HG02763 (cell line): ENCODE data around the gene OPA3.
"Not testable (repeated sequence)": the region's sequence is repeated elsewhere in the genome, so short reads cannot be mapped to it uniquely, and the experiment has no call there.

Source experiments
- ATAC-seq: cut with Tn5 transposase; IDR thresholded peaks from one replicate; pipeline ENCODE4 v1.9.1; 2021; ENCODE audit warnings: mild to moderate bottlenecking, moderate library complexity; ENCODE audit not compliant: unreplicated experiment

The OPA3 gene

DNA sequence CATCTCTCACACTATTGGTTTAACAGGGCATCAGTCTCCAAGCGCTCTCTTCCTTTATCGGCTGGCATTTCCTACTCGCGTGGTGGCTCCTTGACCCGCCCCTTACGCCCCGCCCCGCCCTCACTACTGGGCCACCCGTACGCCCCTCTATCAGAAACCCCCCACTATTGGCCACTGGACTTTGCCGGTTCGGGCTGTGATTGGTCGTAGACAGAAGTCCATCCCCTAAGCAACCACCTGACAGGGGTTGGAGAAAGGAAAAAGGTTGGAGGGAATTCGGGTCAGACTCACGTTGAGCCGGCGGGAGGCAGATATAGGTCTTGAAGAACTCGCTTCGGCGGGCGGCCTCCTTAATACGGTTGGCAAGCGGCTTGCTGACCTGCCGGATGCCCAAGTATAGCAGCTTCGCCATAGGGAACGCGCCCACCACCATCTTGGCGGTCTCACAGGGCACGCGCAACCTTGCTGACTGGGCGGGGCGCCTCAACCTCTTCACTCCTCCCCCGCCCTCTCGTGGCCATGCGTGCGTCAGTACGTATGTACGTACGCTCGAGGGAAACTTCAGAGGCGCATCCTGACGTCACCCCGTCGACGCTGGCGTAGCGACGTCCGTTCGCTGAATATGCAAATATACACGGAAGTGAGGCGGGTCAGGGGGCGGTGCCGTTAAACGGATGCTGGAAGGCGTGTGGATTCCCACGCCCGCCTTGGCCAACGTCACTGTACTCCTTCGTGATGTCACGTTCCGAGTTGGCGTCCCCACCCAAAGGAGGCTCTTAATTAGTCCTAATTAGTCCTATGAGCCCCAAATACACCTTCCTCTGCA is at the start of gene OPA3:
Gene OPA3, minus strand, starts transcription at position 471 of the 826 bp plus-strand sequence. Its CDS starts 38 bp downstream, at position 433.
- peak; percentile 85 for ATAC-seq

DNA sequence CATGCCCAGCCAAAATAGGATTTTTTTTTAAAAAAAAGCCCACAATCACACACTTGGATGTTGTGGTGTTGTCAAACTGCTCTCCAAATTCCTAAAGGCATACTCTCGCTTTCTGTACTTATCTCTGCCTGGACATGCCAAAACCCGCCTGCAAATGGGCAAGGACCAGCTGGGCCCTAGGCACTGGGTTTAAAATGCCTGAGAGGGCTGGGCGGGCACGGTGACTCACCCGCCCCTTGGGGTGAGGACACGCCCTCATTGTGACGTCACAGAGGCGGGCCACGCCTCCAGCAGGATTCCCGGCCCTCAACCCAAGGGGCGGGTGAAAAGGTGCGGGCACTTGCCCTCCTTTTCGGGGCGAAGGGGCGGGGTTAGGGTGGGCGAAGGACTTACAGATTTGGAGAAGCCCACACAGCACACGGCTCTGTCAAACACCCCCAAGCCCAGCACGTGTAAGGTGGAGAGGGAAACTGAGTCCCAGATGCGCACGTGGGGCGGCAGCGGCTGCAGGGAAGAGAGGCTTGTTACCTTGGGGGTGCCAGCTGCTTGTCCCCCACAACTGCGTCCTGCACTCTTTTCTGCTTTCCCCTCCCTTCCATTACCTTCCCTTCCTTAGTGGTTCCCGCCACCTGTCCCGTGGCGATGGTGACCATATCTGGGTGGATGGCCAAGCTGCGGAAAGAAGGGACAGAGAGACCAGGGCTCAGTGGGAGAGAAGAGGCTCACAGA is 48.0 kb upstream of the OPA3 start:
- no peak for ATAC-seq

DNA sequence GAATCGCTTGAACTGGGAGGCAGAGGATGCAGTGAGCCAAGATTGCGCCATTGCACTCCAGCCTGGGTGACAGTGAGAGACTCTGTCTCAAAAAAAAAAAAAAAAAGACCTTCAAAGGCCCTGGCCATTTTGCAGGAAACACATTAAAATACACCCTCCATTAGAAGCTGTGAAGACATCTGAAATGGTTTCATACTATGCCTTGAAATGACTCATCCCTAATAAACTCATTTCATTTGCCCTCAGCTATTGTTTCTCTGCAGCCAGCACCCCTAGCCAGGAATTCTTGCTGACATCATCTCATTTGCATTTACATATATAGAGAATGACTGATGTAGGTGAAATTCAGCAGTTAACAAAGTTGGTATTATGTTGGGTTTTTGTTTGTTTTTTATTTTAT is 45.9 kb upstream of the OPA3 start:
- ATAC-seq, result no peak

DNA sequence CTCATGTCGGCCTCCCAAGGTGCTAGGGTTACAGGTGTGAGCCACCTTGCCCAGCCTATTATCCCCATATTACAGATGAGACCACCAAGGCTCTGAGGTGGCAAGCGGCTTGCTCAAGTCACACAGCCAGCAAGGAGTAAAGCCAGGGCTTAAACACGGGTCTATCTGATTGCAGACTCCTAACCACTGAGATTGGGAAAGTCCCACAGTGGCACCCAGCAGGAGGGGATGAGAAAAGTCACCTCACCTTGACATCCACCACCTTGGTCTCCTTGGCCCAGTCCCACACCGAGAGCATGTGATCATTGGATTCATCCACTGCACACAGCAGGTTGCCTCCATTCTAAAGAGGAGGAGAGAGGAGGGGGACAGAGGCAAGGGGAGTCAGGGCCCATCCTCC is 45.1 kb upstream of the OPA3 start:
- no peak for ATAC-seq

DNA sequence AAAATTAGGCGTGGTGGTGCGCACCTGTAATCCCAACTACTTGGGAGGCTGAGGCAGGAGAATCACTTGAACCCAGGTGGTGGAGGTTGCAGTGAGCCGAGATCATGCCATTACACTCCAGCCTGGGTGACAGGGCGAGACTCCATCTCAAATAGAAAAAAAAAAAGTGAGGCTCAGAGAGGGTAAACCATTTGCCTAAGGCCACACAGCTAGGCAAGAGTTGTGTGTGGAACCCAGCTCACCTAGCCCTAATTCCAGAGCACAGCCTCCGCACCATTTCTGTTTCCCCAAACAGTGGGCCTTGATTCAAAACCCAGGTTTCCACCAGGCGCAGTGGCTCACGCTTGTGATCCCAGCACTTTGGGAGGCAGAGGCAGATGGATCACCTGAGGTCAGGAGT is 43.6 kb upstream of the OPA3 start:
- ATAC-seq, result not testable (repeated sequence)

DNA sequence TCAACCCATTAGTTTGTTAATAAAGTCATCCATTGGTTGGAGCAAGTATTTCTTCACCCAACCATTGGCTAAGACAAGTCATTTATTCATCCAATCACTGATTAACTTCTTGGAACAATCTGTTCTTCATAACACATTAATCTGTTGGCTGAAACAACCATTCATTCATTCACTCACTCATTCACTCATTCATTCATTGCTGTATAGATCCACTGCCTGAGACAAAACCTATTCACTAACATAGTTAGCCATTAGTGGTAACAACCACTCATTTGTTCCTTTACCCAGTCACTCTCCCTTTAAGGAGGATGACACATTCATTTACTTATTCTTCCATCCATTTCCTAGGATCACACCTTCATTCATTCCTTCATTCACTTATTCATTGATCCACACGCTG is 39.4 kb upstream of the OPA3 start:
- ATAC-seq, result no peak

DNA sequence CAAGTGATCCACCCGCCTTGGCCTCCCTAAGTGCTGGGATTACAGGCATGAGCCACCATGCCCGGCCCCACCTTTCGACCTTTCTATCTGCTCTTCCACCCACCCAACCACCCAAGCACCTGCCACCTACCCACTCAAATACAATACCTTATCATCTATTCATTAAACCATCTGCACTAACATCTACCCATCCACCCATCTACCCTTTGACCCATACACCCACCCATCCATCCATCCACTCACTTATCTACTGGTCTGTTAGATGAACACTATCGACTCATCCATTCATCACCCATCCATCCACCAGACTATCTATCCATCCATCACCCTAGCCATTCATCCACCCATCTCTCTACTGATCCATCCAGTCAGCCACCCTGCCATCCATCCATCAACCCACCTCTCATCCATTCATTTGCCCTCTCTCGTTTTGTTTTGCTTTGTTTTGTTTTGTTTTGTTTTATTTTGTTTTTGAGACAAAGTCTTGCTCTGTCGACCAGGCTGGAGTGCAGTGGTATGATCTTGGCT is 37.4 kb upstream of the OPA3 start:
- no peak for ATAC-seq

DNA sequence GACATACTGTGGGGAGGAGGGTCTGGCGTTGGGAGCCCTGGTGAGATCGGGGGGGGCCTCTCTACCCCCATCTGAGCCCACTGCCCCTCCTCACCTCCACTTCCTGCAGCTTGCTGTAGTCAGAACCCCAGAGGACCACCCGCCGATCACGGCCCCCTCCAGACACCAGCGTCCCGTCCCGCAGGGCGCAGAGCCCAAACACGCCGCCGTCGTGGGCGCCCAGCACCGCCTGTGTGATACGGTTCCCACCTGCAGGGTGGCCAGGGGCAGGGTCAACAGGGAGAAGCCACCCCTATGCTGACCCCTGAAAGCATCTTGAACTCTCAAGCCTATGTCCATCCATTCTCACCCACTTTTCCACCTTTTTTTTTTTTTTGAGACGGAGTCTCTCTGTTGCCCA is 36.8 kb upstream of the OPA3 start:
- no peak for ATAC-seq

DNA sequence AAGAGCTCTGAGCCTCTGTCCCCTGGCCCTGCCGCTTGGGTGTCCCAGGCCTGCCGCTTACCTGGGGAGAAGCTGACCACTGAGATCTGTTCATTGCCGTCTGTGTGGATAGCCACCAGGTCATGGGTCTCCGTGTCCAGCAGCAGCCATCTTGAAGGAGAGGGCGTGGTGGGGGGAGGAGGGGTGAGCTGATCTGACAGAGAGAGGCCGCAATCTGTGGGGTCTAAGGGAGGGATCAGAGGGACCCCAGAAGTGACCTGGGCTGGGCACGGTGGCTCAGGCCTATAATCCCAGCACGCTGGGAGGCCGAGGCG is 32.1 kb upstream of the OPA3 start:
- no peak for ATAC-seq

DNA sequence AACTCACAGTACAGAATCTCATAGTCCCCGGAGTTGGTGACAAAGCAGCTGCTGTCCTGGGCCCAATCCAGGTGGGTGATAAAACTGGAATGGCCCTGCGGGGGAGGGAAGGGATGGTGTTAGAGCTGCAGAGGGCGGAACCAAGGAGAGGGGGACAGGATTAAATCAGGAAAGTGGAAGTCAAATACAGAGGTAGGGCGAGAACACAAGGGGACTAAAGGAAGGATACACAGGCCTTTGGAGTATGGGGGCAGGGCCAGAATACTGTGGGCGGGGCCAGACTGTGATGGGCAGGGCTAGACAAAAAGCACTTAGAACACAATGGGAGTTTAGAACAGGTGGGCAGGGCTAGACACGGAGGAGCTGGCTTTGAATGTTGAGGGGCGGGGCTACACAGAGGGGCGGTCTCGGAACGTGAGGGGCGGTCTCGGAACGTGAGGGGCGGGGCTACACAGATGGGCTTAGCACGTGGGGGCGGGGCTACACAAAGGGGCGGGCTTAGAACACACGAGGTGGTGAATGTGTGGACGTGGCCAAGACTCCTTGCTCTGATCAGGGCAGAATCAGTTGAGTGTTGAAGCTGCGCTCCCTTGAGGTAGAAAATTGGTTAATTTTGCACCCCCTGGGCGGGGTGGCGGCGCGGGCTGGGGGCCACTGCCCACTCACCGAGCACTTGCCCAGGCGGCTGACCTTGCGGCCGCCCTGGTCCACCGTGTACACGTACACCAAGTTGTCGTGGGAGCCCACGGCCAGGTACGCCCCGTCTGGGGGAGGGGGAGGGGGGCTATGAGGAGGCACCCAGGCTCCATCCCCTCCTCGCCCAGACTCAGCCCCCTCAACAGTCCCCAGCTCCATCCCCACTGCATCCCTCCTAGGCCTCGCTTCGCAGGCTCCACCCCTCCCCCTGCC is 31.4 kb upstream of the OPA3 start:
- ATAC-seq, result no peak

DNA sequence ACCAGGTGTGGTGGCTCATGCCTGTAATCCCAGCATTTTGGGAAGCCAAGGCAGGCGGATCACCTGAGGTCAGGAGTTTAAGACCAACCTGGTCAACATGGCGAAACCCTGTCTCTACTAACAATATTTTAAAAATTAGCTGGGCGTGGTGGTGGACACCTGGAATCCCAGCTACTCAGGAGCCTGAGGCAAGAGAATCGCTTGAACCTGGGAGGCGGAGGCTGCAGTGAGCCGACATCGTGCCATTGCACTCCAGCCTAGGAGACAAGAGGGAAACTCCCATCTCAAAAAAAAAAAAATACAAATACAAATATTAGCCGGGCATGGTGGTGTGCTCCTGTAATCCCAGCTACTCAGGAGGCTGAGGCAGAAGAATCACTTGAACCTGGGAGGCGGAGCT is 30.5 kb upstream of the OPA3 start:
- ATAC-seq, result not testable (repeated sequence)

DNA sequence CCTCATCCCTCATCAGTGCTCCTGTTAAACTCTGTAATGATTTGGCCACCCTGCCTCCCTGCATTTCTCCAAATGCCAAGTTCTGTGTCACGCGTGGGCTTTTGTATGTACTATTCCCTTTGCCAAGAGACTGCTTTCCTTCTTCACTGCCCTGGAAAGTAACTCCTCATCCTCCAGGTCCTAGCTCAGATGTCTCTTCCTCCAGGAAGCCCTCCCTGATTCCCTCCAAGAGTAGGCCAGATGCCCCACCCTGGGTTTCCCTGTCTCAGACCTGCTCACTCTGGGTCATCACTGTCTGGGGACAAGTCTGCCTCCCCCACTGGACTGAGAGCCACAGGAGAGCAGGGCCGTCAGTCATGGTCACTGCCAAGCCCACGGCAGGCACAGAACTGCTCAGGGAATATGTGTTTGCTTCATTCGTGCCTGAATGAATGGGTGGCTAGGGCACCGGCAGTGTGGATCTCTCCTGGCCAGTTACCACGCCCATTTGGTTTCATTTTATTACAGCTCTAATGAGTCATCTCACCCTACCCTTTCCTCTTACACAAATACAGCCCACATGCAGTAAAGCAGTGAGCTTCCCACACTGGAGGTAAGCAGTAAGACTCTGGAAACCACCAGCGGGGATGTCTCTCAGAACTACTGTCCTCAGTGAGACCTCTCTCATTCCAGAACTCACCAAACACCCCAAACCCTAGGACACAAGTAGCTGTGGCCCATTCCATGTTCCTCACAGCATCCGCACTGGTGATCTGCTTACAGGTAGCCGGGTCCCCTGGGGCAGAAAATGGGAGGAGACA is 29.5 kb upstream of the OPA3 start:
- ATAC-seq, result no peak

DNA sequence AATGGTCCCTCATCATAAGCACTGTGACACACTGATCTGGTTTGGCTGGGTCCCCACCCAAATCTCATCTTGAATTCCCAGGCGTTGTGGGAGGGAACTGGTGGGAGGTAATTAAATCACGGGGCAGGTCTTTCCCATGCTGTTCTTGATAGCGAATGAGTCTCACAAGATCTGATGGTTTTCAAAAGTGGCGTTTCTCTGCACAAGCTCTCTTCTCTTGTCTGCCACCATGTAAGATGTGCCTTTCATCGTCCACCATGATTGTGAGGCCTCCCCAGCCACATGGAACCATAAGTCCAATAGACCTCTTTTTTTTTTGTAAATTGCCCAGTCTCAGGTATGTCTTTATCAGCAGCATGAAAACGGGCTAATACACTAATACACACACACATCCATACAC is 24.3 kb upstream of the OPA3 start:
- no peak for ATAC-seq

DNA sequence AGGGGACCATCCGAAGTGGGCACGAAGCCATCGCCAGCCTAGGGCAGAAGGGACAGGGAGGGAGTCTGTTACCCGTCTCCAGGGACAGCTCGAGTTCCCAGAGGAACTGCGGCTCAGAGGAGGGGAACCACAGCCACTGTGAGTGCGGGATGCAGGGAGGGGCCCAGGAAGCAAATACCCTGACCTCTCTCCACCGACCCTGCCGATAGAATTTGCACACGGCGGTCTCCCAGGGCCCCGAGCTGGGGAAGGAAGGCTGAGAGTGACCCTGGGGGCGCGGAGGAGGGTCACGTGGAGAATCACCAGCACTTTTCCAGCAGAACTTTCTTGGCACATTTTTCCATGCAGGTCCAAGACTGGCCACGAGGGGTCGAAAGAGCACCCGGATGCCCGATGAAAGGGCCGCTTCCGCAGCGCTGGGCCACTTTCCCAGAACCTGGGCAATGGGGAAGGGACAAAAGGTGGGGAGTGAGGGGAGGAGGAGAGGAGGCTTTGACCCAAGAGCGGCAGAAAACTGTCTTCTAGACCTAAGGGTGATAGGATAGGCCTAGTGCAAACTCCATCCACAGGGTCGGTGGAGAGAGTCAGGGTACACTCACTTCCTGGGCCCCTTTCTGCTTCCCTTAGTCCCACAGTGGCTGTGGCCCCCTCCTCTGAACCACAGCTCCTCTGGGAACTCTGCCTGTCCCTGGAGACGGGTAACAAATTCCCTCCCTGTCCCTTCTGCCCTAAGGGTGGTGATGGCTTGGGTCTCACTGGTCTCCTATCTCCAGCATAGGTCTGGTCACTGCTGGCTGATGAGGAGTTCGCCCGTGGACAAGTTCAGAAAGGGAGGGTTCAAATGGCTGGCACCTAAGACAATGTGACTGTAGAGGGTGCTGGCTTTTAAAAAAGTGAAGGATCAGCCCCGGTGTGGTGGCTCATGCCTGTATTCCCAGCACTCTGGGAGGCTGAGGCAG is 22.7 kb upstream of the OPA3 start:
- ATAC-seq, result no peak

DNA sequence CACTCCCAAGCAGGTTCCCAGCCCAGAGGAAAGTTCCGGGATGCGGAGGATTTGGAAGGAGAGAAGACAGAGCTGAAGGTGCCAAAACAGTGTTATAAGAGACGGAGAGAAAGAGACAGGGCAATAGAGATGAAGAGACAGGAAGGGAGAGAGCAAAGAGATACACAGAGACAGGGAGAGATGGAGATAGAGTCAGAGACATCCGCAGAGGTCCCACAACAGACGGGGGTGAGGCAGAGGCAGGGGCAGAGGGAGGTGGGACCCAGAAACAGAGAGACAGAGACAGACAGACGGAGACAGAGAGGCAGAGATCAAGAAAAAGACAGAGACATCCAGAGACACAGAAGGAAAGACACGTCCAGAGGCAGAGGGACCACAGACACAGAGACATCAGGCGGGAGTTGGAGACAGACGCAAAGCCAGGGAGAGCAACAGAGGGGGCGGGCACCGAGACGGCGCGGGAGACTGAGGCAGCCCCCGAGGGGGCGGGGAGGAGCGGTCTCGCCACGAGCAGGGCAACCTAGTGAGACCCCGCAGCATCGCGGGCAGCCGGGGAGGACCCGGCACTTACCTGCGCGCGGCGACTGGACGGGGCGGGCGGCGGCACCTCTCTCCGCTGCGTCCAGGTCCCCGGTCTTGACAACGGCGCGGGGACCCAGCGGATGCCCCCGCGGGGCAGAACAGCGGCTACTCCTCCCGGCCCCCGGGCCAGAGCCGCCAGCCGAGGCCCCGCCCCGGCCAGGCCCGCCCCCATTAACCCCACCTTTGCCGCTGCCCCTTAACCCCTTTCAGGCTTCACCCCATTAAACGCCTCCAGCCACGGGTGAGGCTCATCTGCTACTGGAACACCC is 17.1 kb upstream of the OPA3 start, which contains the start of gene GPR4:
Gene GPR4, minus strand, starts transcription at position 689 of the 851 bp plus-strand sequence. CDS start 10,346 bp downstream, outside the sequence.
- ATAC-seq, result no peak

DNA sequence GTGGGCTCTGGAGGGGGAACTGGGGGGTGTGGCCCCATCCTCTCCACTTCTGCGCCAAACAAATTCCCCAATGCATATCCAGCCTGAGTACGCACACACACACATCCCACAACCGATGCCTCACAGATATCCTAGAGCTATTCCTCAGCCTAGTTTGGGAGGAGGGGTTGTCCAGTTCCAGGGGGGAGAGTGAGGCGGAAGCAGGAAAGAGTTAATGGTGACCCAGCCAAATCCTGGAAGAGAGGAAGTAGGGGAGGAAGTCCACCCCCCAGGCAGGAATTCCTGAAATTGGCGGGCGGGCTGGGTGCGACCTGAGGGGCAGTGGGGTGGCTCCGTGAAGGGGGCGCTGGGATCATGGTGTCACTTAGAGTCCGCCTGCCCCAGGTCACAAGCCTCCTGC is 16.5 kb upstream of the OPA3 start:
- ATAC-seq, result no peak

DNA sequence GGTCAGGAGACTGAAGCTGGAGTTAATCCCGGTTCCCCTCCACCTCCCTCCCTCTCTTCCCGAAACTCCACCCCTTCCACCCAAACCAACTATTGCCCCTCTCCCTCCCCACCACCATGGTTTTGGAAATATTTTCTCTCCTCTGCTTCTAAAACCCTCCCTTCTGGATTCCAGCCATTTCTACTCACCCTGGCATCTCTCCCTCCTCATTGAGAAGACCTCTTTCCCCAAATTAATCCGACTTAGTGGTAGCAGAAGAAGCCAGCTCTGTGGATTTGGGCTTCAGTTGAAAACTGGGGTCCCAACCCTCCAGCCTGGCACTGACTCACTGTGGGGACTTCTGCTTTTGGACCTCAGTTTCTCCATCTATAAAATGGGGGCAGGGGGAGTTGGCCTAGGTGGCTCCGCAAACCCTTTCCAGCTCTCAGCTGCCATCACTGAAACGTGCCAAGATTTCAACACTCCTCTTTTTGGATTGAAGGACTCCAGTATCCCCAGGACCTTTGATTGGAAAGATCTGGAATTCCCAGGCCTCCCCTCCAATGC is 15.8 kb upstream of the OPA3 start:
- no peak for ATAC-seq

DNA sequence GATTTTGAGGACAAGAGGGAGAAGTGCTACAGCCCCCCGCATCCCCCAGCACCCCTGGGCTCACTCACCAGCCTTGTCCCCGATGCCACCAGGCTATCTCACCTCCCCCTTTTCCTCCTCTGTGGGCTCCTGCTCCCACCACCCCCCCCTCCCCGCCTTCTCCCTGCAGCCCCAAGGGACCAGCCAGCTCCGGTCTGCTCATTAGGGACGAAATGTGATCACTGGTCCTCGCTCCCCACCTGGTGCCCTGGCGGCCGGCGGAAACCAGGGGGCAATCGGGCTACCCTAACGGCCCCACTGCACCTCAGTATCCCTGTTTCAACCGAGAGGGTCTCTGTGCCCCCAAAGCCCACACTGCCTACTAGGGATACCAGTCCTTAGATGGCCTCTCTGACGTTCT is 14.7 kb upstream of the OPA3 start:
- ATAC-seq, result no peak
